T-helper 17 cell (primary cell): ENCODE measurements around the gene CYP4F12. TPM values are rescaled to one million over a fixed set of nuclear protein-coding genes. Genes with fewer than 3 reads are reported as not detected.
A peak's percentile ranks its signal among the peaks of the same experiment; 100 is the strongest.

Source experiments
- ATAC-seq: fragments of 150-1000 bp; cut with Tn5 transposase; 2 replicates; pipeline ENCODE4 v1.10.0; 2021; ENCODE audit warnings: mild to moderate bottlenecking, moderate library complexity
- DNase-seq, 3 donors: peaks; one replicate each; pipeline versions ENCODE4 v3.0.0 to v3.0.0-alpha.2; 2020 to 2021
- H3K9me3 ChIP-seq: one replicate; pipeline ENCODE4 v1.7.0; 2013; ENCODE audit warnings: low read length, mild to moderate bottlenecking; ENCODE audit not compliant: control insufficient read depth, poor library complexity, severe bottlenecking
- H3K27ac Mint-ChIP-seq: one replicate; pipeline ENCODE4 v1.8.0; 2022; ENCODE audit warnings: mild to moderate bottlenecking, moderate library complexity, mixed read lengths
- H3K27me3 Mint-ChIP-seq: one replicate; pipeline ENCODE4 v1.8.0; 2022; ENCODE audit warnings: mixed read lengths
- H3K36me3 Mint-ChIP-seq: one replicate; pipeline ENCODE4 v1.8.0; 2022; ENCODE audit warnings: low read depth, mixed read lengths
- H3K4me1 Mint-ChIP-seq: one replicate; pipeline ENCODE4 v1.8.0; 2022; ENCODE audit warnings: mild to moderate bottlenecking, mixed read lengths
- H3K4me3 Mint-ChIP-seq: one replicate; pipeline ENCODE4 v1.8.0; 2022; ENCODE audit warnings: mild to moderate bottlenecking, moderate library complexity, mixed read lengths
- total RNA-seq, 4 donors: library from RNA in 2 of 4; stranded (reverse) in 2 of 4; gene quantifications; one replicate each; pipeline ENCODE4 v1.2.3 and lab custom pipeline; 2022 to 2026

Gene CYP4F12
- total RNA-seq, 2 donors from 2014 or later: 1.9 to 5.2 TPM

GRCh38 chr19:15701757-15702533 lies 29.1 kb downstream of the CYP4F12 start:
- no peak for ATAC-seq

GRCh38 chr19:15702534-15702930 lies 29.6 kb downstream of the CYP4F12 start:
- Mint-ChIP-seq H3K4me3 (no peak overlapping the region), H3K27me3 (peaks cover 42% of the 10 kb centered on the region), H3K36me3 (peaks cover 2% of the 10 kb centered on the region), H3K4me1 (no peaks in the 10 kb centered on the region), H3K27ac (no peak overlapping the region)
- ATAC-seq (peak; percentile 32), DNase-seq (no peak)
- H3K9me3 ChIP-seq: no peaks in the 10 kb centered on the region

More at GRCh38 chr19:15701757-15702533, 29.1 kb downstream of the CYP4F12 start:
- H3K9me3 ChIP-seq: no peaks in the 10 kb centered on the region
- no peak for DNase-seq
- no peak overlapping the region for H3K27ac Mint-ChIP-seq
- peaks cover 2% of the 10 kb centered on the region for H3K36me3 Mint-ChIP-seq
- peaks cover 43% of the 10 kb centered on the region for H3K27me3 Mint-ChIP-seq
- no peaks in the 10 kb centered on the region for H3K4me1 Mint-ChIP-seq
- H3K4me3 Mint-ChIP-seq: no peak overlapping the region

GRCh38 chr19:15714638-15715037 lies 41.8 kb downstream of the CYP4F12 start:
- DNase-seq: no peak
- ATAC-seq: no peak
- H3K9me3 ChIP-seq: no peaks in the 10 kb centered on the region
- H3K4me3 Mint-ChIP-seq: no peak overlapping the region
- H3K36me3 Mint-ChIP-seq: peaks cover 2% of the 10 kb centered on the region
- peaks cover 3% of the 10 kb centered on the region for H3K4me1 Mint-ChIP-seq
- H3K27me3 Mint-ChIP-seq: peaks cover 29% of the 10 kb centered on the region
- H3K27ac Mint-ChIP-seq: no peak overlapping the region

- peaks cover 2% of the 10 kb centered on the region for H3K36me3 Mint-ChIP-seq
- no peak overlapping the region for H3K27ac Mint-ChIP-seq
- peaks cover 3% of the 10 kb centered on the region for H3K4me1 Mint-ChIP-seq
- no peak for DNase-seq
- H3K4me3 Mint-ChIP-seq: no peak overlapping the region
- no peaks in the 10 kb centered on the region for H3K9me3 ChIP-seq
- no peak for ATAC-seq
- H3K27me3 Mint-ChIP-seq: peaks cover 29% of the 10 kb centered on the region
These were observed 42.8 kb downstream of the CYP4F12 start for GRCh38 chr19:15715642-15716041.

- Mint-ChIP-seq H3K27me3 (peaks cover 38% of the 10 kb centered on the region), H3K36me3 (peaks cover 2% of the 10 kb centered on the region), H3K27ac (no peak overlapping the region), H3K4me3 (no peak overlapping the region), H3K4me1 (peaks cover 5% of the 10 kb centered on the region)
- DNase-seq: no peak
- H3K9me3 ChIP-seq: no peaks in the 10 kb centered on the region
- no peak for ATAC-seq
These were observed 44.9 kb downstream of the CYP4F12 start for GRCh38 chr19:15717809-15718208.

- H3K4me3 Mint-ChIP-seq: no peak overlapping the region
- no peak overlapping the region for H3K27ac Mint-ChIP-seq
- no peaks in the 10 kb centered on the region for H3K9me3 ChIP-seq
- peaks cover 7% of the 10 kb centered on the region for H3K4me1 Mint-ChIP-seq
- peaks cover 46% of the 10 kb centered on the region for H3K27me3 Mint-ChIP-seq
- ATAC-seq (no peak), DNase-seq (no peak)
- peaks cover 2% of the 10 kb centered on the region for H3K36me3 Mint-ChIP-seq
These were observed 48.4 kb downstream of the CYP4F12 start for GRCh38 chr19:15721268-15721667.

GRCh38 chr19:15722956-15723355 lies 50.1 kb downstream of the CYP4F12 start:
- Mint-ChIP-seq H3K27ac (no peak overlapping the region), H3K27me3 (peaks cover 45% of the 10 kb centered on the region), H3K4me3 (no peak overlapping the region), H3K36me3 (no peaks in the 10 kb centered on the region), H3K4me1 (peaks cover 12% of the 10 kb centered on the region)
- DNase-seq: no peak
- H3K9me3 ChIP-seq: no peaks in the 10 kb centered on the region
- no peak for ATAC-seq

- no peaks in the 10 kb centered on the region for H3K36me3 Mint-ChIP-seq
- DNase-seq (no peak), ATAC-seq (no peak)
- H3K4me1 Mint-ChIP-seq: peaks cover 11% of the 10 kb centered on the region
- H3K9me3 ChIP-seq: no peaks in the 10 kb centered on the region
- peaks cover 55% of the 10 kb centered on the region for H3K27me3 Mint-ChIP-seq
- H3K27ac Mint-ChIP-seq: no peak within 1 kb of the TSS
- peak within 1 kb of the TSS; percentile 60 for H3K4me3 Mint-ChIP-seq
These were observed 54.8 kb downstream of the CYP4F12 start, which contains the start of gene OR10H2 for GRCh38 chr19:15727724-15728123. OR10H2 (plus strand) TSS chr19:15728024; CDS start chr19:15728044, 20 bp downstream.

GRCh38 chr19:15730538-15730937 lies 57.7 kb downstream of the CYP4F12 start:
- H3K4me1 Mint-ChIP-seq: peaks cover 8% of the 10 kb centered on the region
- no peak overlapping the region for H3K4me3 Mint-ChIP-seq
- H3K27me3 Mint-ChIP-seq: peaks cover 51% of the 10 kb centered on the region
- ATAC-seq (no peak), DNase-seq (no peak)
- no peak overlapping the region for H3K27ac Mint-ChIP-seq
- no peaks in the 10 kb centered on the region for H3K36me3 Mint-ChIP-seq
- H3K9me3 ChIP-seq: no peaks in the 10 kb centered on the region

- Mint-ChIP-seq H3K4me1 (peaks cover 1% of the 10 kb centered on the region), H3K36me3 (no peaks in the 10 kb centered on the region), H3K4me3 (no peak overlapping the region), H3K27me3 (peaks cover 34% of the 10 kb centered on the region), H3K27ac (no peak overlapping the region)
- no peaks in the 10 kb centered on the region for H3K9me3 ChIP-seq
- no peak for ATAC-seq
- no peak for DNase-seq
These were observed 59.5 kb downstream of the CYP4F12 start for GRCh38 chr19:15732388-15732787.

- H3K36me3 Mint-ChIP-seq: no peaks in the 10 kb centered on the region
- no peaks in the 10 kb centered on the region for H3K4me1 Mint-ChIP-seq
- peaks cover 26% of the 10 kb centered on the region for H3K27me3 Mint-ChIP-seq
- no peaks in the 10 kb centered on the region for H3K9me3 ChIP-seq
- ATAC-seq (no peak), DNase-seq (no peak)
- H3K27ac Mint-ChIP-seq: no peak overlapping the region
- no peak overlapping the region for H3K4me3 Mint-ChIP-seq
These were observed 61.0 kb downstream of the CYP4F12 start for GRCh38 chr19:15733895-15734294.

- H3K9me3 ChIP-seq: no peaks in the 10 kb centered on the region
- Mint-ChIP-seq H3K4me3 (no peak within 1 kb of the TSS), H3K4me1 (no peaks in the 10 kb centered on the region), H3K27ac (no peak within 1 kb of the TSS), H3K27me3 (peaks cover 23% of the 10 kb centered on the region), H3K36me3 (no peaks in the 10 kb centered on the region)
- ATAC-seq: no peak
- DNase-seq: no peak
These were observed 64.8 kb downstream of the CYP4F12 start, which contains the start of gene OR10H3 for GRCh38 chr19:15737722-15738121. OR10H3 (plus strand) TSS chr19:15737985; CDS start chr19:15741393, 3,408 bp downstream.

GRCh38 chr19:15740785-15741184 lies 67.9 kb downstream of the CYP4F12 start:
- Mint-ChIP-seq H3K27me3 (peaks cover 27% of the 10 kb centered on the region), H3K27ac (no peak overlapping the region)
- H3K9me3 ChIP-seq: no peaks in the 10 kb centered on the region

More at GRCh38 chr19:15740785-15741184, 67.9 kb downstream of the CYP4F12 start:
- H3K36me3 Mint-ChIP-seq: peaks cover 2% of the 10 kb centered on the region
- ATAC-seq (no peak), DNase-seq (no peak)
- H3K4me1 Mint-ChIP-seq: no peaks in the 10 kb centered on the region
- no peak overlapping the region for H3K4me3 Mint-ChIP-seq
